ENCODE results near the gene HLA-DQA1.
"Not testable (repeated sequence)": the region's sequence is repeated elsewhere in the genome, so short reads cannot be mapped to it uniquely, and the experiment has no call there.

The HLA-DQA1 gene

GRCh38 chr6:32622545-32623401 lies 14.4 kb upstream of the HLA-DQA1 start:
- peak; percentile 20 for DNase-seq

- DNase-seq = no peak
Observed at GRCh38 chr6:32623693-32624092, 13.5 kb upstream of the HLA-DQA1 start.

DNA sequence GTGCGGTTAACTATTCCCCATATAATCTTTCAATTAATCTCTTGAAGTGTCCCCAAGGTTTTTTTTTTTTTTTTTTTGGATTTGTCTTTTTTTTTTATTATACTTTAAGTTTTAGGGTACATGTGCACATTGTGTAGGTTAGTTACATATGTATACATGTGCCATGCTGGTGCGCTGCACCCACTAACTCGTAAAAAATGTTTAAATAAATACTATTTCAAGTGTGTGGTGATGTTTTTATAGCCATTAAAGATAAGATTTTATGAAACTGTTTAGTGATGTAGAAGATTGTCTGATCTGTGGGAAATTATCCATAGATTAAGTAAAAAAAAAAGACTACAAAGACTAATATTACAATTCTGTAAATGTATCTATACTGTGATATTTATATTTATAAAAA lies 12.6 kb upstream of the HLA-DQA1 start:
- no peak for DNase-seq

- no peak for DNase-seq
Observed at GRCh38 chr6:32625137-32625536, 12.1 kb upstream of the HLA-DQA1 start.

- DNase-seq = no peak
Observed at GRCh38 chr6:32627249-32627648, 10.0 kb upstream of the HLA-DQA1 start.

DNA sequence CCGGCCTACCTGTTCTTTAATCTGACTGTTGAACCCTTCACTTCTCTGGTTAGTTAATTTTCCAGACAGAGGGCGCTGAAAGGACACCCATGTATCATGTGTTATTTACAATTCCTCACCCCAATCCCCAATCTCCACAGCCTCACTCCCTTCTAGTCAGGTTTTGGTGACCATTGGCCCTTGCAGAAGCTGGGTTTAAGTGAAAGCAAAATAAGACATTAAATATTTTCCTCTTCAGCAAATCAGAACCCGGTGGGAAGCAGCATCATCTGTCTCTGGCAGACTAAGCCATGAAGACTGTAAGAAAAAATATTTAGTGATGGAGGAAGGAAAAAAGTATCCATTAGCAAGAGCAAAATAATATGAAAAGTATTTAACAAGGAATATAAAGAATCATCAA lies 9.4 kb upstream of the HLA-DQA1 start:
- DNase-seq = peak; percentile 28

DNA sequence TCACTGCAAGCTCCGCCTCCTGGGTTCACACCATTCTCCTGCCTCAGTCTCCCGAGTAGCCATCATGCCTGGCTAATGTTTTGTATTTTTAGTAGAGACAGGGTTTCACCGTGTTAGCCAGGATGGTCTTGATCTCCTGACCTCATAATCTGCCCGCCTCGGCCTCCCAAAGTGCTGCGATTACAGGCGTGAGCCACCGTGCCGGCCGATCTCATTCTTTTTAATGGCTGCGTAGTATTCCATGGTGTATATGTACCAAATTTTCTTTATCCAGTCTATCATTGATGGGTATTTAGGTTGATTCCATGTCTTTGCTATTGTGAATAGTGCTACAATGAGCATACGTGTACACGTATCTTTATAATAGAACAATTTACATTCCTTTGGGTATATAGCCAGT lies 7.4 kb upstream of the HLA-DQA1 start:
- not testable (repeated sequence) for DNase-seq

DNA sequence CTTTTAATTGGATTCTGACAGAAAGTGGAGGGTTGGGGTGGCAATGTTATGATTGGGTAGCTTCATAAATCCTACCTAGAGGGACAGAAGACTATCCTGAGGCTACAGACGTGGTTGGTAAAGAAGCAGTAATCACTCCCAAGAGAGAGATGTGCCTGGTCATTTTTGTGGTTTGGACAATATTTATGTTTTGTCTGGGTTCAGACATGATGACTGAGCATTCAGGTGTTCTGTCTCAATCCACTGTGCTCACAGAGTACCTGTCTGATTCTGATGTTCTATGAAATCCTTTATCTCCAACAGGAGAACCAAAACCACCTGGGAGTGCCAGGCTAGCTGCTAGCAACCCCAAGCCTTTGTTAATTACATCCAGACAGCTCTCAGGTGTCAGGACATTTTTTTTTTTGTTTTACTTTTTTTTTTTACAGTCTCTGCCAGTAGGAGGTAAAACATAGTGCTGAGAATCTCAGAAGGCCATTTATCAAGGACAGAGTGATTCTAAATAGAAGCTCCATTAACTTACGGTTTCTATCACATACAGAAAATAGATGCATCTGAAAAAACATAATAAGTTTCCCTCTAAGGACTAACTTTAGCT lies 1.6 kb upstream of the HLA-DQA1 start:
- no peak for DNase-seq

DNA sequence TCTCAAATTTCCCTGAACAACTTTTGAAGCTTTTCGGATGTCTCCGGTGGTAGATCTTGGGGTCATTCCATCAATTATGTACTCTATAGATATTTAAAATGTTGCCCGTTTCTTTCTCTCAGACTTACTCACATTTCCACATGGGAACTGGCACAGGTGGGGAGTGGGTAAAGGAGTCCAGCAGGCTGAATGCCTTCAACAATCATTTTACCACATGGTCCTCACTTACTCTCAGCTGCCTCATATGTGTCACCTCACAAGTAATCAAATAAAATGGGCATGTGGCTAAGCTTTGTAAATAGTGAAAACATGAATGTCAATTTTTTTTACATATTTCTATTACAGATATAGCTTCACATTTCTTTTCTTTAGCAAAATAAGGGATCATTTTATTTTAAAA lies 677 bp downstream of the HLA-DQA1 start:
- DNase-seq = no peak

DNA sequence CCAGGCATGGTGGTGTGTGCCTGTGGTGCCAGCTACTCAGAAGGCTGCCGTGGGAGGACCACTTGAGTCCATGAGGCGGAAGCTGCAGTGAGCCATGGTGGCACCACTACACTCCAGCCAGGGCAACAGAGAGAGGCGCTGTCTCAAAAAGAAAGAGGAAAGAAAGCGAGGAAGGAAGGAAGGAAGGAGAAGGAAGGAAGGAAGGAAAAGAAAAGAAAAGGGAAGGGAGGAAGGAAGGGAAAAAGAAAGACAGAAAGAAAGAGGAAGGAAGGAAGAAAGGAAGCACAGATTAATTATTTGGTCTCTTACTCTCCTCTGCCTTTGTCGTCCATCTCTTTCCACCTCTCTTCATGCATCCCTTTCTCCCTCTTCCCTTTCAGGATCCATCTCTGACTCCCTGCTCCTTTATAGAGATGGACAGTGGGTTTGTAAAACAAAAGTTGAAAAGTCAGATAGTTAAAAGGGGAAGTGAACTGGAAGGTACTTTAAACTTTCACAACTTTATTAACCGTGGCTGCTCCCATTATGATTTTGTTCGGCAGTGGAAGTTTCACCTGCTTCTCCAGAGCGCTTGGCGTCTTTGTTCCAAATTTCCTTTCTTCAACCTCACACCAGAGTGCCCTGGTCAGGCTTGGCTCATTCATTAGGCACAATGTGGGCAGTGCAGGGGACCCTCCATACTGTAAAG lies 1.5 kb downstream of the HLA-DQA1 start:
- DNase-seq = no peak

- DNase-seq = no peak
Observed at GRCh38 chr6:32639440-32640394, 2.5 kb downstream of the HLA-DQA1 start.

DNA sequence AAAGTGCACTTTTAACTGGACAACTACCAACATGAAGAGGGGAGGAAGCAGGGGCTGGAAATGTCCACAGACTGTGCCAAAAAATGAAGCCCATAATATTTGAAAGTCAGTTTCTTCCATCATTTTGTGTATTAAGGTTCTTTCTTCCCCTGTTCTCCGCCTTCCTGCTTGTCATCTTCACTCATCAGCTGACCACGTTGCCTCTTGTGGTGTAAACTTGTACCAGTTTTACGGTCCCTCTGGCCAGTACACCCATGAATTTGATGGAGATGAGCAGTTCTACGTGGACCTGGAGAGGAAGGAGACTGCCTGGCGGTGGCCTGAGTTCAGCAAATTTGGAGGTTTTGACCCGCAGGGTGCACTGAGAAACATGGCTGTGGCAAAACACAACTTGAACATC lies 3.9 kb downstream of the HLA-DQA1 start:
- no peak for DNase-seq

DNA sequence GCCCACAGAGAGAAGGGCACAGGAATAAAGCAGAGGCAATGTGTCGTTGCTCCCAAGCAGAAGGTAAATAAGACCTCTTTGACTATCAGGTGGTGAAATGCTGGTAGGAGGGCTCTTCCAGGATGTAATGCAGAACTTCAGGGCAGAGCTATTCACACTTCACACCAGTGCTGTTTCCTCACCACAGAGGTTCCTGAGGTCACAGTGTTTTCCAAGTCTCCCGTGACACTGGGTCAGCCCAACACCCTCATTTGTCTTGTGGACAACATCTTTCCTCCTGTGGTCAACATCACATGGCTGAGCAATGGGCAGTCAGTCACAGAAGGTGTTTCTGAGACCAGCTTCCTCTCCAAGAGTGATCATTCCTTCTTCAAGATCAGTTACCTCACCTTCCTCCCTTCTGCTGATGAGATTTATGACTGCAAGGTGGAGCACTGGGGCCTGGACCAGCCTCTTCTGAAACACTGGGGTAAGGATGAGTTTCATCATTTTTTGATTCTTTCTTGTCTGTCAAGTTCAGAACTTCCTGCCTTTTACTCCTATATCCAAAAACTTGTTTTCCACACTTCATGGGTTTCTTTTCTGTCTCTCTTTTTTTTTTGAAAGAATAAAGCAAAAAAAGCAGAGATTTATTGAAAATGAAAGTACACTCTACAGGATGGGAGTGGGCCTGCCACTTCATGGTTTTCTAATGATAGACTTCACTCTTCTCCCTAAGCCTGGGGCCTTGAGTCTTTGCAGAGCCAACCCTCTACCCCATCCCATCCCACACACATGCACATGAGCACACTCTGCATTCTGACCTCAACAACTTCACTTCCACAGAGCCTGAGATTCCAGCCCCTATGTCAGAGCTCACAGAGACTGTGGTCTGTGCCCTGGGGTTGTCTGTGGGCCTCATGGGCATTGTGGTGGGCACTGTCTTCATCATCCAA lies 4.8 kb downstream of the HLA-DQA1 start:
- not testable (repeated sequence) for DNase-seq

- DNase-seq = no peak
Observed at GRCh38 chr6:32642720-32643106, 5.5 kb downstream of the HLA-DQA1 start.

DNA sequence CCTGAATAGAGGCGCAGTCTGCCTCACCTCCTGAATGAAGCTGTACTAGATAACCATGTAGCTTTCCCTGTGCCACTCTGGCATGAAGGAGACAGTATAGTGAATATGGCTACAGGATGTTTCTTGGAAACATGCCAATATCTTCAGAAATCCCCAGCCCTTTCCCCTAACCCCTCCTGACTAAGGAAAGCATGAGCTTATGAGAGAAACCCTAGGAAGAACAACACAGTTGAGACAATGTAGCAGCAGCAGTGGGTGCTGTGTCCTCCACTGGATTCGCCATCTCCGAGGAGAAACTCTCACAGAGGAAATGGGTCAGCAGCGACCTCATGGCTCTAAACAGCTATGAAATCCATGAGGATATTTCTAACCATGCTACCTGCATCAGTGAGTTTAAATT lies 6.7 kb downstream of the HLA-DQA1 start:
- no peak for DNase-seq

- DNase-seq = no peak
Observed at GRCh38 chr6:32645047-32645703, 8.0 kb downstream of the HLA-DQA1 start.

DNA sequence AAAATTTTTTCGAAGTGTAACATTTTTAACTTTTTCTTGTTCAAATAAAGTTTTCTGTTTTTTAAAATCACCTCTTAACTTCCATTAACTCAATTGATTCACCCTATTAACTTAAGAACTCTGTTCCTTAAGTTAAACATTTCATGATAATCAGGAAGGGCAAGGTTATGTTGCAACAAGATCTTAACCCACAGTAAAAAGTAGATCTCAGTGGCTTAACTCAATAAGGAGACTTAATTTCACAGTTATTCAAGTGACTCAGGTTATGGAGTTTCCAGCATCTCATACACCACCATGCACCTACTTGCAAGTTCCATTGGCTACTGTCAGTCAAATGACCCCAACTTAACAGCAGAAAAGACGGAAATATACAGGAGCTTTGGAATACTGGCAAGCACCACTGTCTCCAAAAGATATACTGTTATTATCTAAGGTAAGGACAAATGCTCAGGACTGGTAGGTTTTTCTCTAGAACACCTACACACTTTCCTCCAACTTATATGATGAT lies 18.1 kb downstream of the HLA-DQA1 start:
- DNase-seq = no peak

DNA sequence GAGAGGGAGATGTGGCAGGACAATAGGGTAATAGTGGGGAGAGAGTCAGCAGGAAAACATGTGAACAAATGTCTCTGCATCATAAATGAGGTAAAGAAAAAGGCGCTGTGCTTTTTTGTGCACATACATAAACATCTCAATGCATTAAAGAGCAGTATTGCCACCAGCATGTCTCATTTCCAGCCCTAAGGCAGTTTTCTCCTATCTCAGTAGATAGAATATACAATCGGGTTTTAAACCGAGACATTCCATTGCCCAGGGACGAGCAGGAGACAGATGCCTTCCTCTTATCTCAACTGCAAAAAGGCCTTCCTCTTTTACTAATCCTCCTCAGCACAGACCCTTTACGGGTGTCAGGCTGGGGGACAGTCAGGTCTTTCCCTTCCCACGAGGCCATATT lies 20.1 kb downstream of the HLA-DQA1 start:
- not testable (repeated sequence) for DNase-seq

GRCh38 chr6:32657819-32658218 lies 20.6 kb downstream of the HLA-DQA1 start:
- DNase-seq = not testable (repeated sequence)

DNA sequence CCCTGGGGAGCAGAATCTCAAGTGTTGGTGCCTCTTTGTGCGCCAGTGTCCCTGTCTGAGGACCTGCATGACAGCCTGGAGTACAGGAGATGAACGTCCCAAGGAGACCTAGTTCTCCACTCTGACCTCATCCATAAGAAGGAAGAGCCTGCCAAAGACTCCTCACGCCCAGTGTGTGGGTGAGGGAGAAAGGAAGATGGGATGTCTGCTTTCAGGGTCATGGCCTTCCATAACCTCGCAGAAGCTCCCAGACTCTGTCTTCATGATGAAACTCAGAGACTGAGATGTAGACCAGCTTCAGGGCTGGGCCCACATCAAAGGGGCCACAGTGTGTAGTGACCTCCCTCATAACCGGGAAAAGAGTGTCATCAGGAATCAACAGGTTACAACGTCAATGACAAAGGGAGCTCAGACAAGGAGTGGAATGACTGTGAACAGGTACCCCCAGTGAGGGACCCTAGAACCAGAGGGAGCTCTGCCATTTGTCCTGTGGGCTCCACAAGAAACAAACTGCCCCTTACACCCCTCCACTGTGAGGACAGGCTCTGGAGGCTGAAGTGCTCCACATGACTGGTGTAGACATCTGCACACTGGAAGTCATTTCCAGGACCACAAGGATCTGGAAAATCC lies 21.2 kb downstream of the HLA-DQA1 start:
- no peak for DNase-seq
